ENCODE data around the gene TMEM179.

- TF ChIP-seq CTCF (IDR thresholded peaks at IDR 0.05) = no peak
- no peak for TF ChIP-seq EZH2 (IDR thresholded peaks at IDR 0.05; ENCODE audit: borderline replicate concordance, insufficient read depth, low read depth, low read length, poor library complexity, severe bottlenecking)
These were observed 62.6 kb downstream of the TMEM179 start for GRCh38 chr14:104541905-104542465.

Measured in B cell (primary cell).